Activated naive CD4-positive, alpha-beta T cell treated with anti-CD3 and anti-CD28 coated beads, Interleukin-2, amount 50 U/mL, for 72 hours (primary cell): ENCODE data around the gene PDLIM1. TPM values are rescaled to one million over a fixed set of nuclear protein-coding genes. Genes with fewer than 3 reads are reported as not detected.

Experiments
- ATAC-seq, 2 donors: fragments of 150-1000 bp; cut with Tn5 transposase; 2 replicates each; pipeline ENCODE4 v1.10.0; 2021; ENCODE audit warnings: mild to moderate bottlenecking in 2 of 2, moderate library complexity in 2 of 2
- DNase-seq, 2 donors: peaks; one replicate each; pipeline ENCODE4 v3.0.0; 2021 to 2022; ENCODE audit warnings: low spot score in 2 of 2
- H3K27ac Mint-ChIP-seq, 2 donors: one replicate each; pipeline ENCODE4 v1.8.0; 2022; ENCODE audit warnings: mild to moderate bottlenecking in 2 of 2, mixed read lengths in 2 of 2
- H3K36me3 Mint-ChIP-seq, 2 donors: one replicate each; pipeline ENCODE4 v1.8.0; 2022; ENCODE audit warnings: mixed read lengths in 2 of 2
- H3K9me3 Mint-ChIP-seq, 2 donors: one replicate each; pipeline ENCODE4 v1.8.0; 2022; ENCODE audit warnings: mixed read lengths in 2 of 2
- total RNA-seq, 2 donors: library from RNA; stranded (reverse); gene quantifications; one replicate each; pipeline ENCODE4 v1.2.3, GENCODE V29; 2022

PDLIM1 gene, protein sequence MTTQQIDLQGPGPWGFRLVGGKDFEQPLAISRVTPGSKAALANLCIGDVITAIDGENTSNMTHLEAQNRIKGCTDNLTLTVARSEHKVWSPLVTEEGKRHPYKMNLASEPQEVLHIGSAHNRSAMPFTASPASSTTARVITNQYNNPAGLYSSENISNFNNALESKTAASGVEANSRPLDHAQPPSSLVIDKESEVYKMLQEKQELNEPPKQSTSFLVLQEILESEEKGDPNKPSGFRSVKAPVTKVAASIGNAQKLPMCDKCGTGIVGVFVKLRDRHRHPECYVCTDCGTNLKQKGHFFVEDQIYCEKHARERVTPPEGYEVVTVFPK
- total RNA-seq, result 1 to 10 TPM in 1 of 2 donors, not detected in 1; 4.2 TPM

DNA sequence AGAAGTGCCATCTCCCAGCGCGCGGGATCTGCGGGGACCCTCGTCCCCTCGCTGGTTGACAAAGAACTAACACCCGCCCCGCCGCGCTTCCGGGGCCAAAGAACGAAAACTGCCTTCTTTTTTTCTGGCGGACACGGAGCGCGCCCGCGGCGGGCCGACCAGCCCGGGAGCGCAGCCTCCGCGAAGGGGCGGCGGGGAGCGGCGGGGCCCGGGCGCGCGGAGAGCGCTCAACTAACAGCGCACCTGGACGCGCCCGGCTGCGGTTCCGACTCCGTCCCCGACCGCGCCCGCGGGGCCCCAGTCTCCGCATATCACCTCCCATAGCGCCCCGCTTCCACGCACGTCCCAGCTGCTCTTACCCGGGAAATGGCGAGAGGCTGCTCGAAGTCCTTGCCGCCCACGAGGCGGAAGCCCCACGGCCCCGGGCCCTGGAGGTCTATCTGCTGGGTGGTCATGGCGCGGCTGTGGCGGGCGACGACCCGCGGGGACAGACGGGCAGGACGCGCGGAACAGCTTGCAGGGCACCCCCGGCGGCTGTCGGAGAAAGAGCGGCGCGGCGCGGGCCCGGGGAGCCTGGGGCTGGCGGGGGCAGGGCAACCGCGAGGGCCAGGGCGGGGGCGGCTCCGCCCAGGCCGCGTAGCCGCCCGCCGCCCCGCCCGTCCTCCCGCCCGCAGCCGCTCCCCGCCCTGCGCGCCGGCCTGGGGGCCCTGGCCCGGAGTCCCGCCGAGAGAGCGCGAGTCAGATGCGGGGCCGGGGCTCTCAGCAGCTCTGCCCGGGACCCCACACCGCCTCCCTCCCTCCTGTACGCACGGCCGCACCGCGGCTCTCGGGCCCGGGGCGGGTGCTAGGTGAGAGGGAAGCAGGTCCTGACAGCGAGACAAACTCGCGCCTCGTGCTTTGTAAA lies at the start of gene PDLIM1:
TSS of gene PDLIM1 (minus strand) at position 543 of the 904 bp plus-strand sequence. CDS start at position 455, 88 bp downstream.
- ATAC-seq, result peak; percentile 61 to 76
- no peak within 1 kb of the TSS for H3K27ac Mint-ChIP-seq

GRCh38 chr10:95339863-95340262 lies 49.1 kb upstream of the PDLIM1 start:
- Mint-ChIP-seq H3K36me3 (no peaks in the 10 kb centered on the region), H3K27ac (no peak overlapping the region), H3K9me3 (no peaks in the 10 kb centered on the region)
- ATAC-seq (no peak), DNase-seq (no peak)

More for the DNA sequence above, at the start of gene PDLIM1:
- Mint-ChIP-seq H3K36me3 (peaks cover 6 to 10% of the 10 kb centered on the region in 2 donors), H3K9me3 (no peaks in the 10 kb centered on the region)
- peak in 1 of 2 donors; percentile 51 for DNase-seq

DNA sequence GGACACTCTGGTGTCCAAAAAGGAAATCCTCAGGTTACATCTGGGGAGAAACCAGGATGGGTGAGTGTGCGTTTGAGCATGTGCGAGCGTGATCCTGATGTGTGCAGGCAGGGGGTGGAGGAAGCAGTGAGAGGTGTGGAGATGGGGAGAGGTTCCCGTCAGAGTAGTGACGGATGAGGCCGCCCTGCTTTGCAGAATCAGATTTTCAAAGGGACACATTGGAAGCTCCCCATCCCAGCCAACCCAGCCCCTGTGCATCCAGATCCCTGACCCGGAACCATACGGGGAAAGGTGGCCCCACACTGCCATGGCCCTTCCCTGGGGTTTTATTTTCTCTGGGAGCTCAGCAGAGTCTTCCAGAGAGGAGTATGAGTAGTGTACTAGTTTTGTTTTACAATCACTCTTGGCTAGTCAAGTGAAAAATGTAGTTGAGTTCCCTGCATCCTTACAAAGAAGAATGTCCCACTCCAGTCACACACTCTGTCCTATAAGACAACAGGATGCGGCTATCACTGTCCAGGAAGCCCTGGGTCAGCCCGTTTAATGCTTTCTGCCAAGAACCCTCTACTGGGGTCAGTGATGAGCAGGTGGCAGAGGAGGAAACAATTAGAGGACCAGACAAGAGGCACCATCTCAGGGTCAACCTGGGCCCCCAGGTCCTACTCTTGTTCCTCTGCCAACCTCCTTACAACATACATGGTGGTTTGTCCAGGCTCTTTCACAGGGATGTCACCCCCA lies 46.8 kb upstream of the PDLIM1 start:
- no peaks in the 10 kb centered on the region for H3K36me3 Mint-ChIP-seq
- H3K9me3 Mint-ChIP-seq, result no peaks in the 10 kb centered on the region
- ATAC-seq (no peak), DNase-seq (no peak)
- no peak overlapping the region for H3K27ac Mint-ChIP-seq

DNA sequence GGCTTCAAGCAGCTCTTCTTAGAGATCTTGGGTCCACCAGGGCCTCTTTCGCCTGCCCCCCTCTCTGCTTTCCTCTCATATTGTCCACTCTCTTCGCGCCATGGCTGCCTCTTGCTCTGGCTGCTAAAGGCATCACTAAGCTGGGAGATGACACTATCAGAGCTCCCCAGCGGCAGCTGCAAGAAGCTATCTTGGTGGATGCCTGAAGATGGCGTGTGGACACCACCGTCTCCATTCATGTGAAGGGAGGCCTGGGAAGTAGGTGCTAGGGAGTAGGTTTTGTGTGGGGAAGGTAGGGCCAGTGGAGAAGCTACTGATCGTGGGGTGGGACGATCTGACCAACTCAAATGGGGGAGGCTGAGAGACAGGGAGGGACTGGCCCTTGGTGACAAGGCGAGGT lies 45.9 kb upstream of the PDLIM1 start:
- DNase-seq (no peak), ATAC-seq (no peak)
- Mint-ChIP-seq H3K27ac (no peak overlapping the region), H3K36me3 (no peaks in the 10 kb centered on the region), H3K9me3 (no peaks in the 10 kb centered on the region)

GRCh38 chr10:95335933-95336699 lies 45.3 kb upstream of the PDLIM1 start:
- no peaks in the 10 kb centered on the region for H3K36me3 Mint-ChIP-seq
- no peak overlapping the region for H3K27ac Mint-ChIP-seq
- H3K9me3 Mint-ChIP-seq, result no peaks in the 10 kb centered on the region
- ATAC-seq (no peak), DNase-seq (no peak)

GRCh38 chr10:95334805-95335144 lies 44.0 kb upstream of the PDLIM1 start:
- no peaks in the 10 kb centered on the region for H3K9me3 Mint-ChIP-seq
- DNase-seq, result no peak
- no peaks in the 10 kb centered on the region for H3K36me3 Mint-ChIP-seq
- ATAC-seq, result no peak
- peak overlapping the region in 1 of 2 donors; percentile 85 for H3K27ac Mint-ChIP-seq

DNA sequence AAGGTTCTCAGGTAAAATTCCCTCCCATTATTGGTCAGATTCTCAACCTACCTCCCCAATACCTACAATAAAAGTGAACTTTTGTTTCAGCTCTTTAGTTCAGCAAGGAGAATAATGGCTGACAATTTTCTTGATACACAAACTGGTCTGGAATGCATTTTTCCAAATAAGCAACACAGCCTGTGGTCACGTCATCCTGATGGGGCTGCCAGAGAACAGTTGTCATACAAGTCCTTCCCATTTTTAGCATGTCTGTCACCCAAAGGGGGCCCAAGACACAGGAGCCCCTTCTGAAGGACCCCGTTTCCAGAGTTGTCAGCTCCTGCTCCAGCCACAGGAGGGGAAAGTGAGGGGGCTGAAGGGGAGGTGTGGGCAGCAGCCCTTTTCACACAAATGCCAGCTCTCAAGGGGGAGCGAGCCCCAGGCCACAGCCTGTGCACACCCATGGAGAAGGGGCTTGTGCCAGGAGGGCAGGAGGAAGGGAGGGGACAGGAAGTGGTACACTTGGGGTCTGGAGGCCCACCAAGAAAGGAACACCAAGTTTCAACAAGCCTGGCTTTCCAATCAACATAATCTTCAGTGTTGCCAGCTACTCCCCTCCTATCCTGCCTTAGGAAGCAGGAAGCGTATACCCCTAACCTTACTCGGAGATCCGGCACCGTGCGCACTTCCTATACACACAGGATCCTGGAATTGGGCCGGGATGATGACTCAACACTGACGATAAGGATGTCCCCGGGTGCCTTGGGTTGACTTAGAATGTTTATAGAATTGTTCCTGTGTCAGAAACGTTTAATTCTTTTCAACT lies 43.4 kb upstream of the PDLIM1 start:
- DNase-seq, result no peak

DNA sequence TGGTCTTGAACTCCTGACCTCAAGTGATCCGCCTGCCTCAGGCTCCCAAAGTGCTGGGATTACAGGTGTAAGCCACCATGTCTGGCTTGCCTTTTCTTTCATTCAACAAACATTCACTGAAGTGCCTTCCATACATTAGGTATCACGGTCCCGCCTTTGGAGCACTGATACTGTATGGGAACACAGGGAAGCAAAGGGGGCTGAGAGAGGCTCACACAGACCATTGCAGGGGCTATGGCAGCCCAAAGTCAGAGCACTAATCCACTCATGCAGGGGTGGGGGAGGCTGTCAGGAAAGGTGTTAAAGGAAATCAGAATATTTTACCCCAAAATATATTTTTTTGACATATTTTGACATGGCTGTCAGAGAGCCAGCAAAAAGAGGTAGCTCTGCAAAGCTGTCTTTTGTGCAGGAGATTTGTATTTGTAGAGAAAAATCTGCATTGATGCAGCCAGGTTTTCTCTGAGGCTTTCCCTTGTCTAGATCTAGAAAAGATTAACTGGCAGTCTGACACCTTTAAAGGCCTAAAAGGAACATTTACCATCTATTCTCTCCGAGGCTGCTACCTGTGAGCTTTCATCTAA lies 42.0 kb upstream of the PDLIM1 start:
- Mint-ChIP-seq H3K9me3 (no peaks in the 10 kb centered on the region), H3K36me3 (no peaks in the 10 kb centered on the region), H3K27ac (peak overlapping the region in 1 of 2 donors; percentile 73)
- ATAC-seq, result no peak
- no peak for DNase-seq

More for the DNA sequence above, 43.4 kb upstream of the PDLIM1 start:
- Mint-ChIP-seq H3K27ac (no peak overlapping the region), H3K9me3 (no peaks in the 10 kb centered on the region), H3K36me3 (no peaks in the 10 kb centered on the region)
- no peak for ATAC-seq

DNA sequence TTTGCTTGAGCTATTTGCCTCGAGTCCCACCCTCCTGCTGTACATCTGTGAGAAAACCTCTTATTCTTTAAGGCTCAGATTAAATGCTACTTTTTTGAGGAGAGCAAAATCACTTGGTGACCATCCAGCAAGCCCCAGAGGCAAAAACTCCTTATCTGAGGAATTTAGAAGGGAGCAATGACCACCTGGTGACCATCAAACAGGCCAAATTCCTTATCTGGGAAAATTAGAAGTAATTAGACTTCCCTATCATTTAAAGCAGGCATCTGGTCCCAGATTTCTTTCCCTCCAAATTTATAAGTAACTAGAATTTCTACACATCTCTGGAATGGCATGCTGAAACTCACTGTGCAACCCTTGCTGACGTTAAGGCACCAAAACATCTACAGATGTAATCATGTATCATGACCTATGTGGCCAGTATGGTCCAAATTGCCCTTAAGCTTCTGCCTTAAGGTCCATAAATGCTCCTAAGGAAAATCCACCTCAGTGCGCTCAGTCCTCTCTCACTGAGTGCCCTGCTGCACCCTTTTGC lies 40.9 kb upstream of the PDLIM1 start:
- Mint-ChIP-seq H3K9me3 (no peaks in the 10 kb centered on the region), H3K27ac (no peak overlapping the region), H3K36me3 (no peaks in the 10 kb centered on the region)
- ATAC-seq, result no peak
- no peak for DNase-seq

DNA sequence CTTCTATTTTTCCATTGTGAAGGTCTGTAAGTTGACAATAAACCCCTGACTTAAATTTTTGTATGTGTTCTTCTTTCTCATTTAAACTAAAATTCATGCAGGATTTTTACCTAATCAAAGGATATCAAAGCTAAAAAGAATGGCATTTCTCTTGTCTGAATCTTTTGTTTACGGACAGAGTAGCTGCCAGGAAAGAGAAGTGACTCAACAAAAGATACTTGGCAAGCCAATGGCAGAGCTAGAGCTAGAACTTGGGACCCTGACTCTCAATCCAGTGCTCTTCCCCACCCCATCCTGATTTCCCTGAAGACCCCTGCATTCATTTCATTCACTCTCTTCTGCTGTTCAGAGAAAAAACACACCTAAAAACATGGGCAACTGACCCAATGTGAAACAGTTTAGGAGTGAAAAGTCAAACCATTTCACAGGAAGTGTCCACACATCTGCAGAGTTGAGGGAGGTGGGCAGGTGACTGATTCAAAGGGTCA lies 40.2 kb upstream of the PDLIM1 start:
- no peak overlapping the region for H3K27ac Mint-ChIP-seq

DNA sequence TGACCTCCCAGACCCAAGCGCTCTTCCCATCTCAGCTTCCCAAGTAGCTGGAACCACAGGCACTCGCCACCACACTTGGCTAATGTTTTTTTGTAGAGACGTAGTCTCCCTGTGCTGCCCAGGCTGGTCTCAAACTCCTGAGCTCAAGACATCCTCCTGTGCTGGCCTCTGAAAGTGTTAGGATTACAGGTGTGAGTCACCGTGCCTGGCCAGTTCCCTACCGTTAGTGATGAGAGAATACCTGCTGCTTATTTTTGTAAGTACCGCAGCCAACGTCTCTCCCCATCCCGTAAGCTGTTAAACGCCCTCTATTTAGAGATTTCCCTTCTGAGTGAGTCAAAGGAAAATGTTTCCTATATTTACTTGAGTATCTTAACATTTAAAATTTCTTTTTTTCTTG lies 38.5 kb upstream of the PDLIM1 start:
- Mint-ChIP-seq H3K9me3 (no peaks in the 10 kb centered on the region), H3K27ac (no peak overlapping the region), H3K36me3 (no peaks in the 10 kb centered on the region)
- no peak for DNase-seq
- no peak for ATAC-seq

More for the DNA sequence above, 40.2 kb upstream of the PDLIM1 start:
- ATAC-seq (no peak), DNase-seq (no peak)
- H3K36me3 Mint-ChIP-seq, result no peaks in the 10 kb centered on the region
- H3K9me3 Mint-ChIP-seq, result no peaks in the 10 kb centered on the region

DNA sequence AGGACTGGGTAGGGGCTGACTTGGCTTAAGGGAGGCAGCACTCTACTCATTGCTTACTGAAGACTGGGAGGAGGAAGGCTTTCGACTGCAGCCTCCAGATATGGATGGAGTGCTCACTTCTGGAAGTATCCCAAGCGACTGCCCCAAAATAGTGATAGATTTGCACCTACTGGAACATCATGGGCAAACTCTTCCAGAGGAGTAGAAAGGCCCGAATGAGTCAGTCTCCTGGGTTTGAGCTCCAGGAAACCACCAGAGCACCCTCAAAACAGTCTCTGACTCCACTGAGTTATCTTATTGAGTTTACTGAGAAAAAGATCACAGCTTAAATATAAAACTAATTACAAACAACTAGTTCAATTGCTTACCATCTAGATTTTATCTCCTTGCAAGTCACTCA lies 37.2 kb upstream of the PDLIM1 start:
- H3K27ac Mint-ChIP-seq, result peak overlapping the region in 1 of 2 donors; percentile 38
- H3K9me3 Mint-ChIP-seq, result no peaks in the 10 kb centered on the region
- DNase-seq, result no peak
- ATAC-seq, result no peak
- H3K36me3 Mint-ChIP-seq, result no peaks in the 10 kb centered on the region

- Mint-ChIP-seq H3K9me3 (no peaks in the 10 kb centered on the region), H3K27ac (peak overlapping the region in 1 of 2 donors; percentile 38), H3K36me3 (no peaks in the 10 kb centered on the region)
- ATAC-seq (no peak), DNase-seq (no peak)
Observed at GRCh38 chr10:95327367-95327766, 36.6 kb upstream of the PDLIM1 start.

GRCh38 chr10:95326396-95326795 lies 35.6 kb upstream of the PDLIM1 start:
- H3K9me3 Mint-ChIP-seq, result no peaks in the 10 kb centered on the region
- no peak for ATAC-seq
- no peaks in the 10 kb centered on the region for H3K36me3 Mint-ChIP-seq
- no peak for DNase-seq
- no peak overlapping the region for H3K27ac Mint-ChIP-seq

DNA sequence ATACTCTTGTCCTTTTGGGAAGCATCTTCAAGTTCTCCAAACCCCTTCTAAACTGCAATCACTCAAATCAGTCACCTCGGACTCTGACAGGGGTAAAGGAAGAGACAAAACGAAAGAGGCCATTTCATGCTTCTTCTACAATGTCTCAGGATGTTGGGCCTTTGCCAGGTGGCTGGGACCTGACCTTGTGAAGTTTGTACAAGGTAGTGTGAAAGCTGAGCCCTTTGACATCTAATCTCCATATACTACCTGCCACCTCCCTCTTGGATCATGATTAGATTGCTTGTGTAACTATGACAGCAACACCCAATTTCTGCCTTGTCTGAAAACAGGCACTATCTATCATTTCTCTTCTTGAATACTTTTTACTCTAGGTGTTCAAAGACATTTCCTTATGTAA lies 35.1 kb upstream of the PDLIM1 start:
- no peak overlapping the region for H3K27ac Mint-ChIP-seq
- ATAC-seq, result no peak
- DNase-seq, result no peak
- no peaks in the 10 kb centered on the region for H3K36me3 Mint-ChIP-seq
- H3K9me3 Mint-ChIP-seq, result no peaks in the 10 kb centered on the region
